ENCODE data around the gene CCNL2.
A peak's percentile ranks its signal among the peaks of the same experiment; 100 is the strongest.

Gene CCNL2

GRCh38 chr1:1435911-1436629 lies 36.9 kb upstream of the CCNL2 start:
- DNase-seq (ENCODE audit: low spot score): no peak
- ChIA-PET CTCF (no interaction called here), POLR2A (ENCODE audit: low non-redundant PET) (interaction anchor here (1.3 kb wide), 1 partner anchor 29 kb away, joined by 6 read pairs; the partner anchor contains the start of gene MRPL20)
- H3K27ac ChIP-seq: peak overlapping the region; percentile 42; the same call in 1 of the 2 replicates
- TF ChIP-seq CTCF (conservative IDR thresholded peaks at IDR 0.05; ENCODE audit: low read depth): no peak

GRCh38 chr1:1435106-1435903 lies 36.2 kb upstream of the CCNL2 start, which contains the start of gene VWA1:
Gene VWA1, plus strand, starts transcription at chr1:1435690. Its CDS starts 59 bp downstream, at chr1:1435749.
- DNase-seq (ENCODE audit: low spot score): peak; percentile 86
- POLR2A ChIA-PET (ENCODE audit: low non-redundant PET): no interaction called here
- CTCF ChIA-PET: interaction anchor here (1.8 kb wide), 1 partner anchor 28 kb away, joined by 7 read pairs; the partner anchor contains the start of gene MRPL20
- TF ChIP-seq CTCF (conservative IDR thresholded peaks at IDR 0.05; ENCODE audit: low read depth): no peak
- peak within 1 kb of the TSS; percentile 42 for H3K27ac ChIP-seq

- no peak for DNase-seq (ENCODE audit: low spot score)
- peak overlapping the region; percentile 42 for H3K27ac ChIP-seq
- ChIA-PET CTCF (interaction anchor here (0.6 to 1.8 kb wide), 2 partner anchors 27 to 63 kb away, joined by 3 to 7 read pairs; partner anchors contain the start of gene MRPL20), POLR2A (ENCODE audit: low non-redundant PET) (no interaction called here)
- TF ChIP-seq CTCF (conservative IDR thresholded peaks at IDR 0.05; ENCODE audit: low read depth): no peak
These were observed 35.6 kb upstream of the CCNL2 start for GRCh38 chr1:1434824-1435105.

GRCh38 chr1:1434131-1434823 lies 35.1 kb upstream of the CCNL2 start:
- CTCF ChIA-PET: interaction anchor here (0.6 to 1.8 kb wide), 4 partner anchors 27 to 292 kb away, joined by 3 to 7 read pairs (median 3); partner anchors contain the start of gene MRPL20
- POLR2A ChIA-PET (ENCODE audit: low non-redundant PET): interaction anchor here (0.8 to 0.9 kb wide), 2 partner anchors 13 to 27 kb away, joined by 3 read pairs; partner anchors contain the start of gene ANKRD65
- DNase-seq (ENCODE audit: low spot score): no peak
- TF ChIP-seq CTCF (conservative IDR thresholded peaks at IDR 0.05; ENCODE audit: low read depth): no peak
- H3K27ac ChIP-seq: peak overlapping the region; percentile 42; the same call in 1 of the 2 replicates

- no peak for DNase-seq (ENCODE audit: low spot score)
- POLR2A ChIA-PET (ENCODE audit: low non-redundant PET): interaction anchor here (0.8 to 0.9 kb wide), 2 partner anchors 13 to 26 kb away, joined by 3 read pairs; partner anchors contain the start of gene ANKRD65
- peak overlapping the region; percentile 42 for H3K27ac ChIP-seq
- CTCF ChIA-PET: interaction anchor here (0.6 to 1.8 kb wide), 4 partner anchors 26 to 291 kb away, joined by 3 to 7 read pairs (median 4); partner anchors contain the start of gene MRPL20
- TF ChIP-seq CTCF (conservative IDR thresholded peaks at IDR 0.05; ENCODE audit: low read depth): no peak
These were observed 34.6 kb upstream of the CCNL2 start for GRCh38 chr1:1433804-1434130.
